Gastroesophageal sphincter (tissue), 3 donors: ENCODE data around the gene USP28.

ENCODE experiments used
- EP300 ChIP-seq: sonication (generic); formaldehyde crosslinking; IDR thresholded peaks from one replicate; pipeline ENCODE4 v1.6.1; 2017; ENCODE audit warnings: antibody characterized with exemption, mild to moderate bottlenecking
- POLR2A ChIP-seq, 2 donors: fragments of 450-650 bp; IDR thresholded peaks; one replicate each; pipeline ENCODE4 v1.6.1; 2017; ENCODE audit warnings: antibody characterized with exemption in 2 of 2, mild to moderate bottlenecking in 2 of 2, moderate library complexity in 1 of 2
- POLR2AphosphoS5 ChIP-seq: sonication (generic); formaldehyde crosslinking; IDR thresholded peaks from one replicate; pipeline ENCODE4 v1.6.1; 2017; ENCODE audit warnings: antibody characterized with exemption
- TF ChIP-seq, protein P1 (sequence below), 4 experiments: fragments of 200-600 bp in 2 of 4; fragments of 450-650 bp in 2 of 4; sonication (generic) in 1 of 4; IDR thresholded peaks; one replicate each; pipeline ENCODE4 v1.5.1; 2017 to 2019; ENCODE audit warnings: antibody characterized with exemption in 4 of 4, mild to moderate bottlenecking in 2 of 4, moderate library complexity in 2 of 4

DNA sequence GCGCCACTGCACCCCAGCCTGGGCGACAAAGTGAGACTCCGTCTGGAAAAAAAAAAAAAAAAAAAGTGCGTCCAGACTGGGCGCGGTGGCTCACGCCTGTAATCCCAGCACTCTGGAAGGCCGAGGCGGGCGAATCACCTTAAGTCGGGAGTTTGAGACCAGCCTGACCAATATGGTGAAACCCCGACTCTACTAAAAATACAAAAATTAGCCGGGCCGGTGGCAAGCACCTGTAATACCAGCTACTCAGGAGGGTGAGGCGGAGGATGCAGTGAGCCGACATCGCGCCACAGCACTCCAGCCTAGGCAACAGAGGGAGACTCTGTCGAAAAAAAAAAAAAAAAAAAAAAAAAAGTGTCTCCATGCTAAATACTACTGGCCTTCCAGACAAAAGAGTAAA, 1.3 kb downstream of the USP28 start:
- TF ChIP-seq EP300 = no peak
- no peak for TF ChIP-seq POLR2AphosphoS5
- TF ChIP-seq, protein P1, sequence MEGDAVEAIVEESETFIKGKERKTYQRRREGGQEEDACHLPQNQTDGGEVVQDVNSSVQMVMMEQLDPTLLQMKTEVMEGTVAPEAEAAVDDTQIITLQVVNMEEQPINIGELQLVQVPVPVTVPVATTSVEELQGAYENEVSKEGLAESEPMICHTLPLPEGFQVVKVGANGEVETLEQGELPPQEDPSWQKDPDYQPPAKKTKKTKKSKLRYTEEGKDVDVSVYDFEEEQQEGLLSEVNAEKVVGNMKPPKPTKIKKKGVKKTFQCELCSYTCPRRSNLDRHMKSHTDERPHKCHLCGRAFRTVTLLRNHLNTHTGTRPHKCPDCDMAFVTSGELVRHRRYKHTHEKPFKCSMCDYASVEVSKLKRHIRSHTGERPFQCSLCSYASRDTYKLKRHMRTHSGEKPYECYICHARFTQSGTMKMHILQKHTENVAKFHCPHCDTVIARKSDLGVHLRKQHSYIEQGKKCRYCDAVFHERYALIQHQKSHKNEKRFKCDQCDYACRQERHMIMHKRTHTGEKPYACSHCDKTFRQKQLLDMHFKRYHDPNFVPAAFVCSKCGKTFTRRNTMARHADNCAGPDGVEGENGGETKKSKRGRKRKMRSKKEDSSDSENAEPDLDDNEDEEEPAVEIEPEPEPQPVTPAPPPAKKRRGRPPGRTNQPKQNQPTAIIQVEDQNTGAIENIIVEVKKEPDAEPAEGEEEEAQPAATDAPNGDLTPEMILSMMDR (IDR thresholded peaks at IDR 0.05) = no peak
- no peak for TF ChIP-seq POLR2A (IDR thresholded peaks at IDR 0.05)
